ENCODE measurements around the gene PREX1. TPM values are rescaled to one million over a fixed set of nuclear protein-coding genes. Genes with fewer than 3 reads are reported as not detected.

PREX1 gene
- polyA plus RNA-seq, 1 of the 3 experiments (the other 2 are of a cell fraction), result 5.3 TPM

GRCh38 chr20:48754292-48754691 is 73.5 kb downstream of the PREX1 start:
- Histone ChIP-seq H3K9me3 (no peaks in the 10 kb centered on the region), H3K79me2 (ENCODE audit: insufficient read depth) (no peaks in the 10 kb centered on the region), H3K27me3 (ENCODE audit: insufficient read depth) (no peaks in the 10 kb centered on the region), H3F3A (replicated peaks; ENCODE audit: insufficient read depth) (no peaks in the 10 kb centered on the region), H3K36me3 (replicated peaks in 1 of 2; ENCODE audit: control insufficient read depth in 1 of 2, insufficient read depth in 2 of 2, low read length in 1 of 2) (no peaks in the 10 kb centered on the region), H3K9me2 (no peaks in the 10 kb centered on the region), H3K4me1 (ENCODE audit: control insufficient read depth in 1 of 2, insufficient read depth in 2 of 2, low read depth in 1 of 2, low read length in 1 of 2) (peaks cover 0 to 6% of the 10 kb centered on the region in 2 experiments; a peak in 1 of 4 replicates), H2AFZ (ENCODE audit: low read depth) (no peak overlapping the region), H3K4me3 (ENCODE audit: low read depth in 2 of 2, low read length in 1 of 2) (no peak overlapping the region), H4K20me1 (ENCODE audit: insufficient read depth) (no peaks in the 10 kb centered on the region), H3K4me2 (no peak overlapping the region), H3K27ac (ENCODE audit: low read depth in 2 of 2, low read length in 1 of 2) (no peak overlapping the region), H3K9ac (no peak overlapping the region)
- POLR2A ChIA-PET, result interaction anchor here (0.7 kb wide), 2 partner anchors 14 to 63 kb away, joined by 3 to 4 read pairs; no protein-coding TSS in a partner anchor
- CTCF ChIA-PET, result interaction anchor here (0.6 to 2.0 kb wide), 2 partner anchors 97 to 100 kb away, joined by 3 to 11 read pairs; no protein-coding TSS in a partner anchor
- no peak for TF ChIP-seq NFIC (IDR thresholded peaks at IDR 0.05; ENCODE audit: borderline replicate concordance)
- no peak for TF ChIP-seq TAF1 (IDR thresholded peaks at IDR 0.05; ENCODE audit: borderline replicate concordance, low read depth, low read length)
- TF ChIP-seq, protein P1, sequence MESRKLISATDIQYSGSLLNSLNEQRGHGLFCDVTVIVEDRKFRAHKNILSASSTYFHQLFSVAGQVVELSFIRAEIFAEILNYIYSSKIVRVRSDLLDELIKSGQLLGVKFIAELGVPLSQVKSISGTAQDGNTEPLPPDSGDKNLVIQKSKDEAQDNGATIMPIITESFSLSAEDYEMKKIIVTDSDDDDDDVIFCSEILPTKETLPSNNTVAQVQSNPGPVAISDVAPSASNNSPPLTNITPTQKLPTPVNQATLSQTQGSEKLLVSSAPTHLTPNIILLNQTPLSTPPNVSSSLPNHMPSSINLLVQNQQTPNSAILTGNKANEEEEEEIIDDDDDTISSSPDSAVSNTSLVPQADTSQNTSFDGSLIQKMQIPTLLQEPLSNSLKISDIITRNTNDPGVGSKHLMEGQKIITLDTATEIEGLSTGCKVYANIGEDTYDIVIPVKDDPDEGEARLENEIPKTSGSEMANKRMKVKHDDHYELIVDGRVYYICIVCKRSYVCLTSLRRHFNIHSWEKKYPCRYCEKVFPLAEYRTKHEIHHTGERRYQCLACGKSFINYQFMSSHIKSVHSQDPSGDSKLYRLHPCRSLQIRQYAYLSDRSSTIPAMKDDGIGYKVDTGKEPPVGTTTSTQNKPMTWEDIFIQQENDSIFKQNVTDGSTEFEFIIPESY (IDR thresholded peaks at IDR 0.05; ENCODE audit: borderline replicate concordance, low read depth), result no peak
- no peak for TF ChIP-seq PBX3 (IDR thresholded peaks at IDR 0.05)
- no peak for TF ChIP-seq RAD21 (IDR thresholded peaks at IDR 0.05; ENCODE audit: low read length)
- TF ChIP-seq USF2 (IDR thresholded peaks at IDR 0.05; ENCODE audit: borderline replicate concordance, low read depth, low read length), result no peak
- no peak for TF ChIP-seq USF1 (IDR thresholded peaks at IDR 0.05; ENCODE audit: borderline replicate concordance, low read depth)
- no peak for TF ChIP-seq EZH2phosphoT487 (IDR thresholded peaks at IDR 0.05; ENCODE audit: borderline replicate concordance, low read depth)
- TF ChIP-seq TCF12 (IDR thresholded peaks at IDR 0.05), result no peak
- TF ChIP-seq FOXM1 (IDR thresholded peaks at IDR 0.05; ENCODE audit: low read depth), result no peak
- TF ChIP-seq RFX5 (IDR thresholded peaks at IDR 0.05; ENCODE audit: low read length), result no peak
- no peak for TF ChIP-seq FOXJ3 (CRISPR knock-in tag; IDR thresholded peaks at IDR 0.05)
- no peak for TF ChIP-seq NRF1 (IDR thresholded peaks at IDR 0.05; ENCODE audit: low read depth, low read length)
- TF ChIP-seq GATA2 (CRISPR knock-in tag; IDR thresholded peaks at IDR 0.05), result no peak
- DNase-seq, result no peak
- whole genome bisulfite sequencing (ENCODE audit: low lambda C conversion rate), result 77% methylated on average over 8 of the region's 8 CpGs
